Choroid plexus epithelial cell (primary cell): ENCODE measurements around the gene LCE5A.
A peak's percentile ranks its signal among the peaks of the same experiment; 100 is the strongest.
"Not testable (repeated sequence)": the region's sequence is repeated elsewhere in the genome, so short reads cannot be mapped to it uniquely, and the experiment has no call there.

Source experiments
- DNase-seq: peaks from one replicate; pipeline ENCODE4 v3.0.0-alpha.2; 2010; ENCODE audit warnings: low read depth
- H3K4me3 ChIP-seq: 2 replicates; pipeline ENCODE4 v1.5.1; 2011; ENCODE audit warnings: low read depth, mild to moderate bottlenecking, control low read depth, low read length, moderate library complexity
- CTCF ChIP-seq: conservative IDR thresholded peaks from 2 replicates; pipeline ENCODE4 v1.5.1; 2011; ENCODE audit warnings: low read depth, mild to moderate bottlenecking, control low read depth, inconsistent platforms, low read length, moderate library complexity

The LCE5A gene

GRCh38 chr1:152533327-152533938 lies 22.8 kb downstream of the LCE5A start:
- no peak overlapping the region for H3K4me3 ChIP-seq
- peak; percentile 4 for DNase-seq
- TF ChIP-seq CTCF, result peak; percentile 37

- DNase-seq, result no peak
- no peak overlapping the region for H3K4me3 ChIP-seq
- no peak for TF ChIP-seq CTCF
These were observed 25.2 kb downstream of the LCE5A start for GRCh38 chr1:152535774-152536173.

GRCh38 chr1:152537496-152537895 lies 26.9 kb downstream of the LCE5A start:
- DNase-seq, result no peak
- TF ChIP-seq CTCF, result no peak
- H3K4me3 ChIP-seq, result no peak overlapping the region

- TF ChIP-seq CTCF, result no peak
- H3K4me3 ChIP-seq, result no peak overlapping the region
- DNase-seq, result no peak
These were observed 29.3 kb downstream of the LCE5A start for GRCh38 chr1:152539901-152540300.

DNA sequence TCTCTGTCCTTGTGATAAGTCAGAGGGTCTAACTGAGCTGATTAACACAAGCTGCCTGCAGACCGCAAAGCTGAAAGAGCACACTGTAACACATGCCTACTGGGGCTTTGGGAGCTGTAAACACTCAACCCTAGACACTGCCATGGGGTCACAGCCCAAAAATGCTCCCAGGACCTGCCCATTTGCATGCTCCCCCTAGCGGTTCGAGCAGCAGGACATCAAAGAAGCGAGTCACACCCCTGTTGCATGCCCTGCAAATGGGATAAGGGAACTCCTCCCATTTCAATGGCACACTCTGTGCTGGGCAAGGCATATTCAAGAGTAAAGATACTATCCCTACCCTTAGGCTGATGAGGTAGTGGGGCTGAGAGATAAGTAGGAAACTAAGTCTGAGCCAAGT lies 33.2 kb downstream of the LCE5A start:
- peak; percentile 2 for TF ChIP-seq CTCF
- no peak for DNase-seq
- no peak overlapping the region for H3K4me3 ChIP-seq

- no peak overlapping the region for H3K4me3 ChIP-seq
- TF ChIP-seq CTCF, result no peak
- no peak for DNase-seq
These were observed 36.1 kb downstream of the LCE5A start for GRCh38 chr1:152546704-152547103.

GRCh38 chr1:152548358-152548757 lies 37.8 kb downstream of the LCE5A start:
- not testable (repeated sequence) for H3K4me3 ChIP-seq, DNase-seq
